GM19351 (cell line): ENCODE data around the gene TCOF1.

Experiments used
- ATAC-seq: cut with Tn5 transposase; IDR thresholded peaks from one replicate; pipeline ENCODE4 v1.9.1; 2021; ENCODE audit warnings: mild to moderate bottlenecking, moderate library complexity; ENCODE audit not compliant: unreplicated experiment

Gene TCOF1

GRCh38 chr5:150401376-150402228, 44.1 kb downstream of the TCOF1 start:
- ATAC-seq, result no peak

- ATAC-seq, result no peak
Measured at GRCh38 chr5:150402229-150402773, 44.8 kb downstream of the TCOF1 start.

- no peak for ATAC-seq
Measured at GRCh38 chr5:150402901-150403342, 45.4 kb downstream of the TCOF1 start.

- ATAC-seq, result no peak
Measured at GRCh38 chr5:150404121-150404520, 46.6 kb downstream of the TCOF1 start.

GRCh38 chr5:150404535-150404934, 47.0 kb downstream of the TCOF1 start:
- ATAC-seq, result no peak

GRCh38 chr5:150404941-150405816, 47.7 kb downstream of the TCOF1 start:
- no peak for ATAC-seq

- no peak for ATAC-seq
Measured at GRCh38 chr5:150406103-150406722, 48.7 kb downstream of the TCOF1 start.

- no peak for ATAC-seq
Measured at GRCh38 chr5:150406723-150407095, 49.2 kb downstream of the TCOF1 start.

GRCh38 chr5:150407096-150407720, 49.7 kb downstream of the TCOF1 start:
- no peak for ATAC-seq

GRCh38 chr5:150408231-150408943, 50.9 kb downstream of the TCOF1 start:
- no peak for ATAC-seq

GRCh38 chr5:150409638-150410523, 52.4 kb downstream of the TCOF1 start:
- ATAC-seq, result peak; percentile 27

- ATAC-seq, result no peak
Measured at GRCh38 chr5:150410524-150411244, 53.2 kb downstream of the TCOF1 start.

GRCh38 chr5:150411245-150411979, 53.9 kb downstream of the TCOF1 start:
- peak; percentile 15 for ATAC-seq

- ATAC-seq, result peak; percentile 70
Measured at GRCh38 chr5:150412319-150413175, 55.0 kb downstream of the TCOF1 start, which contains the start of gene CD74. TSS of gene CD74 (minus strand) at chr5:150412910. CDS start at chr5:150412749, 161 bp downstream.

- no peak for ATAC-seq
Measured at GRCh38 chr5:150413176-150413901, 55.8 kb downstream of the TCOF1 start.
